H1 (cell line): Measurements from ENCODE around the gene UBL4A. TPM values are rescaled to one million over a fixed set of nuclear protein-coding genes. Genes with fewer than 3 reads are reported as not detected.

Experiments used
- CTCF ChIA-PET: fragments of 300-600 bp; sonication (Branson Sonifier 250); formaldehyde crosslinking; loops from one replicate; lab custom pipeline; 2021; ENCODE audit not compliant: partially characterized antibody; lab: Charles Lee
- POLR2A ChIA-PET: fragments of 300-600 bp; sonication (Branson Sonifier 250); formaldehyde crosslinking; loops from one replicate; lab custom pipeline; 2021; ENCODE audit warnings: inconsistent platforms; ENCODE audit not compliant: partially characterized antibody; lab: Charles Lee
- DNase-seq, 2 experiments: peaks; one replicate each; pipeline versions ENCODE4 v3.0.0 to v3.0.0-alpha.2; 2010 to 2022; ENCODE audit warnings: low spot score in 2 of 2, low read depth in 1 of 2, mixed read lengths in 1 of 2
- FAIRE-seq: peaks from 2 replicates; lab custom pipeline; 2011; peaks lifted over from hg19 to GRCh38; lab: Jason Lieb, UNC
- H2AFZ ChIP-seq: 2 replicates; pipeline ENCODE4 v1.8.1; 2012; ENCODE audit warnings: low read length, inconsistent platforms
- H2AK5ac ChIP-seq: 2 replicates; pipeline ENCODE4 v1.6.1; 2013; ENCODE audit warnings: low read depth, low read length
- H2BK120ac ChIP-seq: replicated peaks from 2 replicates; pipeline ENCODE3; 2013; ENCODE audit warnings: low read depth, low read length, inconsistent platforms
- H2BK12ac ChIP-seq: 2 replicates; pipeline ENCODE4 v1.6.1; 2013; ENCODE audit warnings: low read depth, low read length
- H2BK15ac ChIP-seq: 2 replicates; pipeline ENCODE4 v1.6.1; 2013; ENCODE audit warnings: low read length
- H2BK20ac ChIP-seq: 2 replicates; pipeline ENCODE4 v1.6.1; 2013; ENCODE audit warnings: low read length
- H2BK5ac ChIP-seq: 2 replicates; pipeline ENCODE4 v1.6.1; 2013; ENCODE audit warnings: low read depth, low read length
- H3K14ac ChIP-seq: 2 replicates; pipeline ENCODE4 v1.6.1; 2013; ENCODE audit warnings: inconsistent platforms; ENCODE audit not compliant: insufficient read length
- H3K18ac ChIP-seq: 2 replicates; pipeline ENCODE4 v1.6.1; 2013; ENCODE audit warnings: low read length; ENCODE audit errors: extremely low read depth
- H3K23ac ChIP-seq: 2 replicates; pipeline ENCODE4 v1.6.1; 2013; ENCODE audit warnings: inconsistent platforms; ENCODE audit not compliant: insufficient read length
- H3K23me2 ChIP-seq: 2 replicates; pipeline ENCODE4 v1.6.1; 2013; ENCODE audit warnings: low read depth, low read length
- H3K27ac ChIP-seq: 2 replicates; pipeline ENCODE4 v1.6.1; 2011; ENCODE audit warnings: low read depth, low read length, inconsistent platforms
- H3K27me3 ChIP-seq, 4 experiments: replicated peaks in 1 of 4; 1 replicate in 1 of 4; 2 replicates in 3 of 4; pipeline versions ENCODE4 v1.6.1 to v1.8.1; 2011 to 2013; ENCODE audit warnings: low read length in 3 of 4, mild to moderate bottlenecking in 3 of 4, inconsistent platforms in 2 of 4, mixed read lengths in 2 of 4, moderate library complexity in 1 of 4; ENCODE audit not compliant: control insufficient read depth in 3 of 4, insufficient read depth in 3 of 4; ENCODE audit errors: extremely low read depth in 1 of 4
- H3K36me3 ChIP-seq, 4 experiments: 2 replicates each; pipeline versions ENCODE4 v1.6.1 to v1.8.1; 2011 to 2013; ENCODE audit warnings: mild to moderate bottlenecking in 4 of 4, low read length in 3 of 4, moderate library complexity in 2 of 4, control low read depth in 1 of 4, inconsistent platforms in 1 of 4; ENCODE audit not compliant: insufficient read depth in 4 of 4, control insufficient read depth in 2 of 4
- H3K4ac ChIP-seq: replicated peaks from 2 replicates; pipeline ENCODE3; 2013; ENCODE audit warnings: low read length, low read depth, mixed read lengths, inconsistent platforms; ENCODE audit not compliant: insufficient read length
- H3K4me1 ChIP-seq, 4 experiments: replicated peaks in 1 of 4; 1 replicate in 1 of 4; 2 replicates in 3 of 4; pipeline versions ENCODE4 v1.6.1 to v1.8.1; 2011 to 2013; ENCODE audit warnings: low read length in 3 of 4, inconsistent platforms in 2 of 4, mixed read lengths in 1 of 4; ENCODE audit not compliant: insufficient read depth in 4 of 4, control insufficient read depth in 3 of 4
- H3K4me2 ChIP-seq, 2 experiments: 2 replicates each; pipeline versions ENCODE4 v1.6.1 to v1.8.1; 2011 to 2013; ENCODE audit warnings: low read depth in 2 of 2, low read length in 2 of 2, control low read depth in 1 of 2, inconsistent platforms in 1 of 2, mild to moderate bottlenecking in 1 of 2; ENCODE audit not compliant: insufficient read depth in 1 of 2
- H3K4me3 ChIP-seq, 4 experiments: fragments of 200-600, 300-600 bp in 1 of 4; sonication (generic), shearing (Covaris generic), sonication (Bioruptor Twin) in 1 of 4; 2 replicates each; pipeline versions ENCODE4 v1.5.1 to v1.8.1; 2011 to 2016; ENCODE audit warnings: low read length in 4 of 4, low read depth in 3 of 4, control low read depth in 2 of 4, inconsistent platforms in 2 of 4, mild to moderate bottlenecking in 2 of 4, mixed read lengths in 1 of 4, moderate library complexity in 1 of 4; ENCODE audit not compliant: insufficient read depth in 2 of 4; ENCODE audit errors: extremely low read depth in 1 of 4
- H3K56ac ChIP-seq: replicated peaks from 2 replicates; pipeline ENCODE3; 2013; ENCODE audit warnings: low read depth, mild to moderate bottlenecking, mixed read lengths, low read length, inconsistent platforms; ENCODE audit not compliant: insufficient read length
- H3K79me1 ChIP-seq: 2 replicates; pipeline ENCODE4 v1.6.1; 2013; ENCODE audit warnings: low read depth, low read length, control low read depth
- H3K79me2 ChIP-seq, 2 experiments: 2 replicates each; pipeline versions ENCODE4 v1.6.1 to v1.8.1; 2012 to 2013; ENCODE audit warnings: low read length in 2 of 2, mild to moderate bottlenecking in 2 of 2, inconsistent platforms in 1 of 2; ENCODE audit not compliant: insufficient read depth in 2 of 2, control insufficient read depth in 1 of 2
- H3K9ac ChIP-seq, 4 experiments: replicated peaks in 1 of 4; 1 replicate in 1 of 4; 2 replicates in 3 of 4; pipeline versions ENCODE4 v1.6.1 to v1.8.1; 2011 to 2013; ENCODE audit warnings: low read depth in 3 of 4, low read length in 3 of 4, control low read depth in 2 of 4, mild to moderate bottlenecking in 2 of 4, moderate library complexity in 2 of 4, inconsistent platforms in 1 of 4; ENCODE audit errors: extremely low read depth in 1 of 4
- H3K9me3 ChIP-seq, 2 experiments: 2 replicates each; pipeline versions ENCODE4 v1.6.1 to v1.8.1; 2012 to 2013; ENCODE audit warnings: mild to moderate bottlenecking in 2 of 2, moderate library complexity in 2 of 2, control low read depth in 1 of 2, inconsistent platforms in 1 of 2, low read depth in 1 of 2, low read length in 1 of 2, mixed read lengths in 1 of 2; ENCODE audit not compliant: insufficient read depth in 2 of 2
- H4K20me1 ChIP-seq, 2 experiments: replicated peaks in 1 of 2; 2 replicates each; pipeline versions ENCODE3 to v1.8.1; 2011 to 2013; ENCODE audit warnings: inconsistent platforms in 2 of 2, low read length in 2 of 2, mild to moderate bottlenecking in 1 of 2; ENCODE audit not compliant: insufficient read depth in 2 of 2, control insufficient read depth in 1 of 2
- H4K5ac ChIP-seq: 2 replicates; pipeline ENCODE4 v1.6.1; 2013; ENCODE audit warnings: low read length, low read depth, mixed read lengths, inconsistent platforms; ENCODE audit not compliant: insufficient read length
- H4K8ac ChIP-seq: 2 replicates; pipeline ENCODE4 v1.8.0; 2013; ENCODE audit warnings: mild to moderate bottlenecking, moderate library complexity, low read length, inconsistent platforms; ENCODE audit not compliant: insufficient read depth; ENCODE audit errors: extremely low read depth
- H4K91ac ChIP-seq: replicated peaks from 2 replicates; pipeline ENCODE3; 2013; ENCODE audit warnings: low read length, mixed read lengths, inconsistent platforms; ENCODE audit not compliant: insufficient read length
- ASH2L ChIP-seq: fragments of 200-600, 300-600 bp; sonication (generic); IDR thresholded peaks from one replicate; pipeline ENCODE4 v1.7.1; 2017; ENCODE audit warnings: low read length
- CEBPB ChIP-seq: IDR thresholded peaks from 2 replicates; pipeline ENCODE4 v1.6.1; 2012; ENCODE audit warnings: low read depth, low read length
- CREB1 ChIP-seq: IDR thresholded peaks from 2 replicates; pipeline ENCODE4 v1.6.1; 2012; ENCODE audit warnings: inconsistent platforms
- E2F6 ChIP-seq: IDR thresholded peaks from 2 replicates; pipeline ENCODE4 v1.6.1; 2012; ENCODE audit warnings: inconsistent platforms
- EZH2 ChIP-seq: fragments of 200-600 bp; sonication (generic); IDR thresholded peaks from 2 replicates; pipeline ENCODE4 v1.7.1; 2012; ENCODE audit warnings: low read depth, mild to moderate bottlenecking, moderate library complexity, low read length, inconsistent platforms; ENCODE audit not compliant: severe bottlenecking
- FOSL1 ChIP-seq: IDR thresholded peaks from 2 replicates; pipeline ENCODE4 v1.6.1; 2011; ENCODE audit warnings: mild to moderate bottlenecking, low read depth, low read length, moderate library complexity; ENCODE audit not compliant: insufficient read depth
- HDAC6 ChIP-seq: IDR thresholded peaks from one replicate; pipeline ENCODE4 v1.7.1; 2012; ENCODE audit warnings: low read depth, mild to moderate bottlenecking, inconsistent platforms, low read length, moderate library complexity
- POLR2A ChIP-seq, 2 experiments: IDR thresholded peaks; 1 replicate in 1 of 2; 2 replicates in 1 of 2; pipeline ENCODE4 v1.6.1; 2011; ENCODE audit warnings: low read depth in 2 of 2, low read length in 2 of 2, mild to moderate bottlenecking in 2 of 2; ENCODE audit errors: control extremely low read depth in 1 of 2
- POLR2AphosphoS5 ChIP-seq: IDR thresholded peaks from 2 replicates; pipeline ENCODE4 v1.6.1; 2011; ENCODE audit warnings: low read depth, low read length
- SP2 ChIP-seq: IDR thresholded peaks from 2 replicates; pipeline ENCODE4 v1.6.1; 2012; ENCODE audit warnings: mild to moderate bottlenecking, low read length, inconsistent platforms
- SP4 ChIP-seq: IDR thresholded peaks from 2 replicates; pipeline ENCODE4 v1.6.1; 2012; ENCODE audit warnings: low read length, inconsistent platforms
- TAF1 ChIP-seq: IDR thresholded peaks from 2 replicates; pipeline ENCODE4 v1.6.1; 2011; ENCODE audit warnings: mild to moderate bottlenecking, low read depth, low read length
- TAF7 ChIP-seq: optimal IDR thresholded peaks from 2 replicates; pipeline ENCODE3; 2011; ENCODE audit warnings: low read depth, mild to moderate bottlenecking, inconsistent platforms, low read length, moderate library complexity, borderline replicate concordance
- WGBS, 2 experiments: shearing (Covaris generic) in 1 of 2; methylation state at CpG; one replicate each; pipeline versions ENCODE4 v1.1.6 to v1.1.7; 2013 to 2015; ENCODE audit warnings: low lambda C conversion rate in 2 of 2, mixed read lengths in 2 of 2, inconsistent platforms in 1 of 2, low coverage in 1 of 2, missing lambda C conversion rate in 1 of 2; ENCODE audit not compliant: insufficient replicate concordance in 2 of 2, insufficient coverage in 1 of 2, insufficient read length in 1 of 2; ENCODE audit errors: extremely low coverage in 1 of 2, missing lambda C conversion rate in 1 of 2; 5-methylcytosine and 5-hydroxymethylcytosine counted together
- polyA plus RNA-seq, 7 experiments: library from polyadenylated mRNA; depleted of rRNA in 3 of 7; stranded (reverse) in 5 of 7; unstranded in 2 of 7; fragments of >200 nt in 5 of 7; fragments of 200-250 nt in 2 of 7; gene quantifications; 1 replicate in 5 of 7; 2 replicates in 1 of 7; 4 replicates in 1 of 7; pipeline versions ENCODE4 v1.2.1 to v1.2.3, GENCODE V29; 2011 to 2013; ENCODE audit warnings: missing spikeins in 2 of 7, mixed read lengths in 2 of 7
- total RNA-seq: library from RNA; stranded (reverse); fragmentation: NEBNext Ultra II Directional; extraction: Animal tissue kit (Norgen Biotek cat#: 25700); gene quantifications from 2 replicates; pipeline ENCODE4 v1.2.1, GENCODE V29; 2021

The UBL4A gene
- total and polyA plus RNA-seq, 2 of the 8 experiments (the other 6 are each of a cell fraction or from before 2014, with no cell fraction given): 23.1 to 31.7 TPM

GRCh38 chrX:154512879-154513553 is 26.6 kb upstream of the UBL4A start:
- no peak overlapping the region for H3K4me3 ChIP-seq
- no peak overlapping the region for H2BK12ac ChIP-seq
- H2AK5ac ChIP-seq: no peak overlapping the region
- no peak overlapping the region for H3K9ac ChIP-seq
- H4K20me1 ChIP-seq: no peaks in the 10 kb centered on the region
- H3K56ac ChIP-seq: no peak overlapping the region
- CTCF ChIA-PET: no interaction called here
- no peak overlapping the region for H2AFZ ChIP-seq
- 96% methylated on average over 7 of the region's 16 CpGs; no CpG with 5 or more reads in 1 of the 2 experiments for WGBS, 2 experiments
- no peak overlapping the region for H3K27ac ChIP-seq
- no peak overlapping the region for H3K18ac ChIP-seq
- H3K79me1 ChIP-seq: no peaks in the 10 kb centered on the region
- POLR2A ChIA-PET: no interaction called here
- H3K27me3 ChIP-seq: no peaks in the 10 kb centered on the region
- no peak overlapping the region for H4K8ac ChIP-seq
- no peak overlapping the region for H3K4me2 ChIP-seq
- no peak overlapping the region for H3K23ac ChIP-seq
- H3K79me2 ChIP-seq: no peaks in the 10 kb centered on the region
- H3K14ac ChIP-seq: no peak overlapping the region
- H3K23me2 ChIP-seq: peaks cover 9% of the 10 kb centered on the region
- H2BK15ac ChIP-seq: no peak overlapping the region
- H3K9me3 ChIP-seq: no peaks in the 10 kb centered on the region
- H2BK120ac ChIP-seq: no peak overlapping the region
- no peak overlapping the region for H2BK5ac ChIP-seq
- TF ChIP-seq TAF1: no peak
- no peak for TF ChIP-seq CREB1
- no peak for TF ChIP-seq CEBPB
- no peak for TF ChIP-seq E2F6
- no peak for TF ChIP-seq FOSL1
- no peak for TF ChIP-seq POLR2AphosphoS5
- no peak for TF ChIP-seq EZH2
- TF ChIP-seq ASH2L: no peak
- no peak for TF ChIP-seq SP2
- TF ChIP-seq POLR2A (IDR thresholded peaks at IDR 0.05; ENCODE audit: control extremely low read depth in 1 of 2, low read depth in 2 of 2, low read length in 2 of 2): no peak
- no peak for TF ChIP-seq TAF7
- no peak for TF ChIP-seq HDAC6
- TF ChIP-seq SP4: no peak
- FAIRE-seq (no peak), DNase-seq (no peak)
- no peak overlapping the region for H3K4ac ChIP-seq
- no peak overlapping the region for H2BK20ac ChIP-seq
- H3K36me3 ChIP-seq: no peaks in the 10 kb centered on the region
- H3K4me1 ChIP-seq: peaks cover 1 to 7% (median 5%) of the 10 kb centered on the region in 4 experiments; a peak in 6 of 7 replicates
- H4K5ac ChIP-seq: no peak overlapping the region
- H4K91ac ChIP-seq: no peak overlapping the region
